Omental fat pad (tissue), 4 donors: ENCODE data around the gene PPP1R2C. TPM values are rescaled to one million over a fixed set of nuclear protein-coding genes. Genes with fewer than 3 reads are reported as not detected.

Experiments used
- ATAC-seq: fragments of 150-250 bp; one replicate; pipeline ENCODE4 v1.9.1; 2016; ENCODE audit warnings: mild to moderate bottlenecking, moderate library complexity; ENCODE audit not compliant: low FRiP score
- DNase-seq: peaks from one replicate; pipeline ENCODE4 v3.0.0-alpha.2; 2019; ENCODE audit warnings: low spot score
- total RNA-seq, 4 donors: library from RNA; depleted of rRNA; stranded (reverse); fragments of >200 nt; gene quantifications; one replicate each; pipeline ENCODE4 v1.1.0, GENCODE V29; 2016
- TF ChIP-seq, protein P1 (sequence below), 3 donors: fragments of 450-650 bp; IDR thresholded peaks; one replicate each; pipeline ENCODE4 v1.5.1; 2016 to 2017; ENCODE audit warnings: antibody characterized with exemption in 3 of 3, mild to moderate bottlenecking in 3 of 3, moderate library complexity in 2 of 3

The PPP1R2C gene
- total RNA-seq, 4 donors from 2014 or later = not detected

DNA sequence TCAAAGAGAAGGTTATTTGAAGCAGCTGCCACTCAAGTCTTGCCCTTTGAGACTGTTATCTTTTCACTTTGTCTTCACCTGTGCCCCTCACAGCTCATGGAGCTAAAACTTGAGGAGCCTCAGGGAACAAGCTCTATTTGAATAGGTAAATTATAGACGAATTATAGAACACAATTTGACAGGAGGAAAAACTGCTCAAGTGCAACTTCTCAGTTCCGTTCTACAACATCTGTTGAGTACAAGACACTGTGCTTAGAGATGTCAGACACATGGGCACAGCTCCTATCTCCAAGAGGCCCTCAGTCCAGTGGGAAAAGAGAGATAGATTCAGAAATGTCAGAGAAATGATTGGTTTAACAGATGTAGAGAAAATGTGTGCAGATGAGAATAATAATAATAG lies 5.1 kb downstream of the PPP1R2C start:
- TF ChIP-seq, protein P1, sequence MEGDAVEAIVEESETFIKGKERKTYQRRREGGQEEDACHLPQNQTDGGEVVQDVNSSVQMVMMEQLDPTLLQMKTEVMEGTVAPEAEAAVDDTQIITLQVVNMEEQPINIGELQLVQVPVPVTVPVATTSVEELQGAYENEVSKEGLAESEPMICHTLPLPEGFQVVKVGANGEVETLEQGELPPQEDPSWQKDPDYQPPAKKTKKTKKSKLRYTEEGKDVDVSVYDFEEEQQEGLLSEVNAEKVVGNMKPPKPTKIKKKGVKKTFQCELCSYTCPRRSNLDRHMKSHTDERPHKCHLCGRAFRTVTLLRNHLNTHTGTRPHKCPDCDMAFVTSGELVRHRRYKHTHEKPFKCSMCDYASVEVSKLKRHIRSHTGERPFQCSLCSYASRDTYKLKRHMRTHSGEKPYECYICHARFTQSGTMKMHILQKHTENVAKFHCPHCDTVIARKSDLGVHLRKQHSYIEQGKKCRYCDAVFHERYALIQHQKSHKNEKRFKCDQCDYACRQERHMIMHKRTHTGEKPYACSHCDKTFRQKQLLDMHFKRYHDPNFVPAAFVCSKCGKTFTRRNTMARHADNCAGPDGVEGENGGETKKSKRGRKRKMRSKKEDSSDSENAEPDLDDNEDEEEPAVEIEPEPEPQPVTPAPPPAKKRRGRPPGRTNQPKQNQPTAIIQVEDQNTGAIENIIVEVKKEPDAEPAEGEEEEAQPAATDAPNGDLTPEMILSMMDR (IDR thresholded peaks at IDR 0.05) = no peak
- ATAC-seq (no peak), DNase-seq (no peak)

DNA sequence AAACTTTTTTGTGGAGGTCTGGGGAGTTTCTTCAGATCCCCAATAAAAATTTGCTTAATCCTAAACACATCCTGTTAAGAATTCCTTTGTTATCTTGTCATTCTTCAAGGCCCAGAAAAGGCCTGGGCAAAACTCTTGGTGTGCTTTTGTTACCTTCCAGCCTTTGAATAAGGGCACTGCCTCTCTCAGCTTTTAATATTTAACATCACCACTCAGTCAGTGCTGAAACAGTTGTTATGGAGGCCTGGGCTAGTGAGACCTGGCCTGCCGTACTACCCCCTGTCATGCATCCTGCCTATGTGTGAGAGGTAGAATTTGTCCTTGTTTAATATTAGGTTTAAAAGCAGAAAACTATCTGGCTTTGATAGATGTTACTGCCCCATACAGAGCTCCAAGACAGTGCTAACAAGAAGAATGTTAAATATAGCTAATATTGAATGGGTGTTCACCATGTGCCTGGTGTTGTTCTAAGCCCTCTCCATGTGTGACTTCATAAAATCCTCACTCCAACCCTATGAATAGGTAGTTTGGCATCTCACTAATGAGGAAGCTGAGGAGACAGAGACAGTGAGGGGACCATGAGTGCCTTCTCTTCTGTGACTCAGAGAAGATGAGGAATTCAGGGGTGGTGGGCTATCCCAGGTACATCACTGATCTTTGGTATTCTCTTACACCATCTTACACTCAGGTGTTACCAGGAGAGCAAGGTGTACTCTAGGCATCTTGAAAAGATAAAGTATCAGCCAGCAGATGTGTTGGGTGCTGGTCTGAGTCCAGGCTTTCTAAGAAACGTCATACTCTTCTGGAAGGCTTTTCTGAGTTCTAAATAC lies 6.2 kb downstream of the PPP1R2C start:
- TF ChIP-seq, protein P1 (IDR thresholded peaks at IDR 0.05) = no peak
- no peak for ATAC-seq
- no peak for DNase-seq

- ATAC-seq (no peak), DNase-seq (no peak)
- TF ChIP-seq, protein P1 (IDR thresholded peaks at IDR 0.05) = no peak
Observed at GRCh38 chrX:42770566-42770965, 7.4 kb downstream of the PPP1R2C start.

GRCh38 chrX:42759881-42760280 lies 18.1 kb downstream of the PPP1R2C start:
- TF ChIP-seq, protein P1 (IDR thresholded peaks at IDR 0.05) = no peak
- ATAC-seq (no peak), DNase-seq (no peak)

GRCh38 chrX:42755815-42756214 lies 22.1 kb downstream of the PPP1R2C start:
- TF ChIP-seq, protein P1 (IDR thresholded peaks at IDR 0.05) = no peak
- ATAC-seq = no peak
- no peak for DNase-seq

DNA sequence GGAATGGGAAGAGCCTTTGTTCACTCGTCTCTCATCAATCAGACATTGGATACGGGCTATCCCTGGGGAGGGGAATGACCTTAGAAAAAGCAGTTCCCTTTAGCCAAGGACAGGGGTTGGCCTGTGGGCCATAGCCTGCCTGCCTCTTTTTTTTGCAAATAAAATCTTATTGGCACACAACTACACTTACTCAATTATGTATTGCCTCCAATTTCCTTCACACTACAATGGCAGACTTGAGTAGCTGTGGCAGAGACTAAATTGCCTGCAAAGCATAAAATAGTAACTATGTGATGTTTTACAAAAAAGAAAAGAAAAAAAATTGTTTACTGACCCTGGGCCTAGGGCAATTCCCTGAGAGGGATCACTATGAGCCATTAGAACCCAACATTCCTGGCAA lies 23.4 kb downstream of the PPP1R2C start:
- no peak for ATAC-seq
- TF ChIP-seq, protein P1 (IDR thresholded peaks at IDR 0.05) = no peak
- DNase-seq = no peak

DNA sequence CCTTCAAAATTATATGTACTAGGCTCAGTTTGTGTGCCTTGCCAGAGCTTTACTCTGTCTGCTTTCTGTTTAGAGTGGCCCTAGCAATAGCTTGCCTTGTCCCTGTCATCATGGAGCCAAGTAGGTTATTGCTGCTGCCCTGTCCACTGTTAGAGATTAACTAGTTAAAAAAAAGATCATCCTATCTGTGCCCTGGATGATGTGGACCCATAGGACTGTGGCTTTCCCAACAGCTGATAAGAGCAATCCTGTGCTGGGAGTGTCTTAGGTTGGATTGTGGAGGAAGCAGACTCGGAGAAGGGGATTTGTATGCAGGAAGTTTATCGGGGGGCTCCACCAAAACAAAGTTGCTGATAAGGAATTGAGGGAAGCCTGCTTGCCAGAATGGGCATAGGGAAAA lies 23.8 kb downstream of the PPP1R2C start:
- no peak for DNase-seq
- TF ChIP-seq, protein P1 (IDR thresholded peaks at IDR 0.05) = no peak
- ATAC-seq = no peak
